AG08395 (cell line): Measurements from ENCODE around the gene CNTF.

Experiments
- DNase-seq: peaks from one replicate; pipeline ENCODE4 v3.0.0; 2012; ENCODE audit warnings: mixed read lengths, low spot score

The CNTF gene

GRCh38 chr11:58606930-58607714, 15.3 kb upstream of the CNTF start:
- no peak for DNase-seq

GRCh38 chr11:58608331-58608730, 14.1 kb upstream of the CNTF start:
- no peak for DNase-seq

DNA sequence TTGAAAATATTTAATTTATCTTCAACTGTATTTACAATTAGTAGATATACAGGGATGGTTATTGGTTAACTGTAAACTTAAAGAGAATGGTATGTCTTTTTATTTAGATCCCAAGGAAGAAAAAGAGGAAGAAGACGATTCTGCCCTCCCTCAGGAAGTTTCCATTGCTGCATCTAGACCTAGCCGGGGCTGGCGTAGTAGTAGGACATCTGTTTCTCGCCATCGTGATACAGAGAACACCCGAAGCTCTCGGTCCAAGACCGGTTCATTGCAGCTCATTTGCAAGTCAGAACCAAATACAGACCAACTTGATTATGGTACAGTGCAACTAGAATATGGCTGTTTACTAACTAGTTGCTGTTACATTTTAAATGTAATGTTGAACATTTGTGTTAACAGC, 12.7 kb upstream of the CNTF start:
- DNase-seq = no peak

- DNase-seq = no peak
Observed at GRCh38 chr11:58613228-58613627, 9.2 kb upstream of the CNTF start.

DNA sequence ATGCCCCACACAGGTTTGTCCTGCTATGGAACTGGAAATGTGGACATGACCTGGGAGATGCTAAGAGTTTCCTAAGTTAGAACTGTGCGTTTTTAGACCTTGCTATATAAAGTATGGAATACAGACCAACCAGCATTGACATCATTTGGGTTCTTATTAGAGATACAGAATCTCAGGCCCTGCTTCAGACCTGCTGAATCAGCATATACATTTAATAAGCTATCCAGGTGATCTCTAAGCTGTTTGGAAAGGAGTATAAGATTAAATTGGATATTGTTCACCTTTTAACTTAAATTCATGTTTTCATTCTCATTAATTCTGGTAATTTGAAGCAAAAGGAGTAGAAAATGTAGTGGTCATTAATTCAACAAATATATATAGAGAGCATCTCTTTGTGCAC, 6.9 kb upstream of the CNTF start:
- DNase-seq = no peak

- peak; percentile 87 for DNase-seq
Observed at GRCh38 chr11:58616594-58616993, 5.9 kb upstream of the CNTF start.

- DNase-seq = no peak
Observed at GRCh38 chr11:58617976-58618557, 4.4 kb upstream of the CNTF start.

GRCh38 chr11:58621586-58622262, 741 bp upstream of the CNTF start:
- no peak for DNase-seq

DNA sequence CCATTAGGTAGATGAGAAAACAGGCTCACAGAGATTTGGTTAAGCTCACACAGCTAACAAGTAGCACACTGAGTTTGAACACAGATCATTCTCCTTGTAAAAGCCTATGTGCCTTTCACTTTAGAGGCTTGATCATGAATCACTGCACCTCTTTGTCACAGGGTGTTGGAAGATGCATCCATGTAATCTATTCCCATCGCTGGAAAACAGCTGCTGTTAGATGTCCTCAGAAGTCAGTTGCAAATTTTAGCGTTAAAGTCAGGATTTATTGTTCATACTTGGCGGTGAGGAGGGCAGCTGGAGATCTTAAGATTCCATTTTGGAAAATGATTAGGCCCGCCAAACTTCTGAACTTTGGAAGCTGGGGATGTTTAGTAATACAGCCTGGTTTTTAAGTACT, 2.6 kb downstream of the CNTF start:
- DNase-seq = no peak

DNA sequence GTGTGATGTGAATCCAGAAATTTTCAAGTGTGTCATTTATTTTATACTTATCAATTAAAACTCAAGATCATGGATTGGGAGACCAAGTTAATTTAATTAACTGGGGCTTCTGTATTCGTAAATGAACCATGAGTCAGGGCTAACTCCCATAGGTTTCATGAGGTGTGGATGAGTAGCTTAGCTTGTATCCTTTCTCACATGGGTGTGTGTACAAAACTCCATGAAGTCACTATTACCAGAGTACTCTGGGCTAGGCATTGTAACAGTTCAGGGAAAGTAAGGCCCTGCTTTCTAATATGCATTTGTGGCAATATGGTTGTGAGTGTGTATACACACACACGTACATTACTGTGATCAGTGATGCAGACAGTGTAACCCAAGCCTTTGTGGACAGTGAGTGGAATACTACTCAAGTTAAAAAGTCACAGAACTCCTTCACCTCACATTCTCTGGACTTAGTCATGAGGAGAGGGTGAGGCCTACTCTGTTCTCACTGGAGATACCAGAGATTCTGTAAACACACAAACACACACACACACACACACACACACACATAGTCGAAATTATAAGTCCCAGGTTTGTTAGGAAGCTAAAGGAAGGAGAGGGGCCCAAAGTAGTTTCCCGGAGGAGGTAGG, 3.5 kb downstream of the CNTF start:
- no peak for DNase-seq

GRCh38 chr11:58626934-58627483, 4.5 kb downstream of the CNTF start:
- DNase-seq = no peak

GRCh38 chr11:58628446-58628845, 6.0 kb downstream of the CNTF start:
- no peak for DNase-seq

GRCh38 chr11:58629857-58630256, 7.4 kb downstream of the CNTF start:
- DNase-seq = peak; percentile 69

DNA sequence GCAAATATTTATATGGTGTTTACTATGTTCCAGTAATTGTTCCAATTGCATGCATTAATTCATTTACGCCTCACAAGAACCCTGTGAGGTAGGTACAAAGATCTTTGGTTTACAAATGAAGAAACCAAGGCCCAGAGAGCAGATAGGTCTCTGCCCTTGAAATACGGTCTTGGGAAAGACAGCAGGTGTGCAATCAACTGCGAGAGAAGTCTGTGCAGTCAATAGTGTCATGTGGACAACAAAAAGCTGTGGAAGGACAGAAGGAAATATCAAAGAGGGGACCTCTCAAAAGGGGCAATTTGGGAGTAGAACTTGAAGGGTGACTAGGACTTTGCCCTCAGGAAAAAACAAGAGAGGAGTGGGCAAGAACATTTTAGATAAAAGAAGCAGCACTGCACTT, 8.9 kb downstream of the CNTF start:
- DNase-seq = no peak

DNA sequence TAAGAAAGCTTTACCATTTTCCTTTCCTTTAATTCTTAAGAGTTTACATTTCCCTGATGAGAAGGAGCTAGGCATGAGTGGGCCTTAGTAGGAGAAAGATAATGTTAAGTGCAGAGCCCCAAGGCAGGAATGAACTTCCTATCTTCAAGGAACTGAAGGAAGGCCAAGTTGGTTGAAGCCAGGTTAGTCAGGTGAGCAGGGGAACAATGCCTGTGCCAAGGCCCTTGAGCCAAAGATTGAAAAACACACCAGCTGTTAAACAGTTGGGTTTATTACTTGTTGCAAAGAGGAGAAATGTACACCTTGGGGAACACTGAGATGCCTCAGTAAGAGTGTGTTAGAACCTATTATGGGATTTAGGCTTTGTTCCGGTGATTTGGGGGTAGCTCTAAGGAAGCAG, 10.0 kb downstream of the CNTF start:
- DNase-seq = no peak

- DNase-seq = no peak
Observed at GRCh38 chr11:58636587-58636986, 14.1 kb downstream of the CNTF start.

DNA sequence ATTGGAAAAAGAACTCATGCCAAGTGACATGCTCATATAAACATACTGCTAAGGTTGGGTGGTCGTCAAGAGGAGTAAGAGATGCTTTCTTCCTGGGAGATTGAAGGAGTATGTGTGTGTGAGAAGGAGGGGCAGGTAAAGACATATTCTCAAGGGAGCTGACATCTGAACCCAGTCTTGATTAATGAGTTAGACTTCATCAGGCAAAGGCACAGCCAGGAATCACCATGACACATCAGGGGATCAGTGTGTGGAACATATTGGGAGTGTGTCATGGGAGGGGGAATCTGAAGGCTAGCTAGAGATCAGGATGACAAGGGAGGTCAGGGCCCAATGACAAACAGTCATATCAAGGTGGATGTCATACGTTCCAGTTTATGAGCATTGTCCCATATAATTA, 14.9 kb downstream of the CNTF start:
- DNase-seq = no peak

DNA sequence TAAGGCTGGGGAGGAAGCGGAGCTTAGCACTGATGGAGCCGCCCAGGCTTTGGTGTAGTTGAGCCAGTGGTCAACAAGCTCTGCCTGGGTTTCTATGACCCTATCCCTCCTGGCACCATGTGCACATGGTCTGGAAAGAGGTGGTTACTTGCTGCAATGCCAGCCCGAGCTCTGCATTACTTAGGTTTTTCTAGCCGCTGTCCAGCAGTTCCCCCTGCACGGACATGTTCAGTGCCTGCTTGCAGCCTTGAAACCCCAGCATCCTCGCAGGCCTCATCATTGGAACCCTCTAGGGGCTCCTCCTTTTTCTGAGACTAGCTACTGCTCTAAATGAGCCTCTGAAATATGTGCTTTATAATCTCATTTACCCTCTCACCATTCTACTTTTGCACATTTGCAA, 16.6 kb downstream of the CNTF start:
- no peak for DNase-seq

DNA sequence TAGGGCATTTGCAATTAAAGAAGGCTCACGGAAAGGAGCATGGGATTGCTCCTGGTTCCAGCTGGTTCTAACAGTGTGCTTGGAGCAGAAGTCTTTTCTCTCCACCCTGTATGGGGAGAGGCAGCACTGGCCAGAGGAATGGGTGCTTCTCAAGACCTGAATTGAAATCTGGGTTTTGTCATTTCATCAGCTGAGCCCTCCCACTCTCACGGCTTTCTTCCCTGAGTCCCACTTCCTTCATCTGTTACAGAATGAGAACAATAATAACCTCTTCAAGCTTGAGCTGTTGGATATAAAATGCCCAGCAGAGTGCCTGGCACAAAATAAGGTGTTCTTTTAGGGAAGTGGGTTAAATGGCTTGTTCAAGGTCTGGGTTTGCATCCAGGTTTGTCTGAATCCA, 17.2 kb downstream of the CNTF start:
- no peak for DNase-seq

- DNase-seq = no peak
Observed at GRCh38 chr11:58640386-58641023, 18.0 kb downstream of the CNTF start.

GRCh38 chr11:58641341-58641740, 18.9 kb downstream of the CNTF start:
- no peak for DNase-seq
